Osteocyte (in vitro differentiated cells): ENCODE data around the gene ACSL1. TPM values are rescaled to one million over a fixed set of nuclear protein-coding genes. Genes with fewer than 3 reads are reported as not detected.

Experiments
- DNase-seq: peaks from one replicate; pipeline ENCODE4 v3.0.0; 2021; ENCODE audit warnings: mixed read lengths; ENCODE audit not compliant: unreplicated experiment; ENCODE audit errors: extremely low spot score
- H3K27ac Mint-ChIP-seq: one replicate; pipeline ENCODE4 v1.8.0; 2021; ENCODE audit warnings: mild to moderate bottlenecking, mixed read lengths; ENCODE audit not compliant: unreplicated experiment
- H3K27me3 Mint-ChIP-seq: one replicate; pipeline ENCODE4 v1.8.0; 2021; ENCODE audit warnings: mixed read lengths; ENCODE audit not compliant: unreplicated experiment
- H3K36me3 Mint-ChIP-seq: one replicate; pipeline ENCODE4 v1.8.0; 2021; ENCODE audit warnings: mixed read lengths; ENCODE audit not compliant: unreplicated experiment
- H3K4me1 Mint-ChIP-seq: one replicate; pipeline ENCODE4 v1.8.0; 2021; ENCODE audit warnings: mixed read lengths; ENCODE audit not compliant: unreplicated experiment
- H3K4me3 Mint-ChIP-seq: one replicate; pipeline ENCODE4 v1.8.0; 2021; ENCODE audit warnings: mild to moderate bottlenecking, moderate library complexity, mixed read lengths; ENCODE audit not compliant: unreplicated experiment
- H3K9me3 Mint-ChIP-seq: one replicate; pipeline ENCODE4 v1.8.0; 2021; ENCODE audit warnings: mixed read lengths; ENCODE audit not compliant: unreplicated experiment
- CTCF ChIP-seq: fragments of 200-600 bp; sonication (generic); IDR thresholded peaks from 2 replicates; pipeline ENCODE4 v1.5.0; 2021; ENCODE audit warnings: antibody characterized with exemption, mild to moderate bottlenecking, moderate library complexity
- total RNA-seq: library from RNA; stranded (reverse); gene quantifications from 2 replicates; pipeline ENCODE4 v1.2.1, GENCODE V29; 2021

Gene ACSL1
- total RNA-seq, 1 donor from 2014 or later, result 28.6 TPM

- Mint-ChIP-seq H3K27ac (no peak overlapping the region), H3K27me3 (peaks cover 19% of the 10 kb centered on the region), H3K4me3 (no peak overlapping the region), H3K36me3 (no peaks in the 10 kb centered on the region), H3K9me3 (no peaks in the 10 kb centered on the region), H3K4me1 (peaks cover 6% of the 10 kb centered on the region)
- TF ChIP-seq CTCF, result no peak
- DNase-seq, result no peak
Measured at GRCh38 chr4:184849185-184849584, 23.4 kb upstream of the ACSL1 start.

- Mint-ChIP-seq H3K36me3 (no peaks in the 10 kb centered on the region), H3K4me1 (peaks cover 6% of the 10 kb centered on the region), H3K9me3 (no peaks in the 10 kb centered on the region), H3K27ac (no peak overlapping the region), H3K27me3 (peaks cover 26% of the 10 kb centered on the region), H3K4me3 (no peak overlapping the region)
- no peak for DNase-seq
- TF ChIP-seq CTCF, result no peak
Measured at GRCh38 chr4:184848510-184848909, 22.7 kb upstream of the ACSL1 start.

GRCh38 chr4:184846531-184846930 lies 20.8 kb upstream of the ACSL1 start:
- TF ChIP-seq CTCF, result no peak
- no peaks in the 10 kb centered on the region for H3K36me3 Mint-ChIP-seq
- H3K27me3 Mint-ChIP-seq, result peaks cover 40% of the 10 kb centered on the region
- H3K4me1 Mint-ChIP-seq, result peaks cover 6% of the 10 kb centered on the region
- H3K27ac Mint-ChIP-seq, result no peak overlapping the region
- DNase-seq, result peak; percentile 38
- no peaks in the 10 kb centered on the region for H3K9me3 Mint-ChIP-seq
- H3K4me3 Mint-ChIP-seq, result no peak overlapping the region

- Mint-ChIP-seq H3K9me3 (no peaks in the 10 kb centered on the region), H3K4me1 (peaks cover 6% of the 10 kb centered on the region), H3K27me3 (peaks cover 51% of the 10 kb centered on the region), H3K27ac (peak overlapping the region; percentile 16), H3K36me3 (no peaks in the 10 kb centered on the region), H3K4me3 (no peak overlapping the region)
- no peak for TF ChIP-seq CTCF
- DNase-seq, result no peak
Measured at GRCh38 chr4:184845367-184846021, 19.7 kb upstream of the ACSL1 start.

- DNase-seq, result peak; percentile 34
- Mint-ChIP-seq H3K27me3 (peaks cover 44% of the 10 kb centered on the region), H3K4me3 (no peak overlapping the region), H3K36me3 (no peaks in the 10 kb centered on the region), H3K9me3 (no peaks in the 10 kb centered on the region), H3K4me1 (peaks cover 6% of the 10 kb centered on the region), H3K27ac (no peak overlapping the region)
- TF ChIP-seq CTCF, result no peak
Measured at GRCh38 chr4:184844742-184845141, 19.0 kb upstream of the ACSL1 start.
